HG02938 (cell line): ENCODE data around the gene SETBP1.

ENCODE experiments used
- ATAC-seq: cut with Tn5 transposase; IDR thresholded peaks from one replicate; pipeline ENCODE4 v1.9.1; 2021; ENCODE audit warnings: mild to moderate bottlenecking, moderate library complexity; ENCODE audit not compliant: unreplicated experiment

Gene SETBP1

DNA sequence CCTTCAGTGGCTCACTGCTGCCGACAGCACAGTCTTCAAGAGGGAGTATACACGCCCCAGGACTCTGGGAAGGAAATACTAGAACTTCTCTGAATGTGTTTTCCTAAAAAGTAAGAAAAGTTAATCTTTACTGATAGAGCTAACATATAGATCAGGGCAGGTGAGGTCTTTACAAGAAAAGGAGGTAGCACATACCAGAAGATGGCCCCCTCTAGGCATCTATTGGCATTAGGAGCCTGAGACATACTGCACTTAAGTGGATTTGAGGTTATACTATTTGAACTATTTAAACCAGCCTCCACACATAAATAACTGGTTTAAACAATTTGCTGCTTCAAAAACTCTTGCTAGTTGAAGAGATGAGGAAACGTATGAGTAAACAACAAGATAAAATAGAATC is 406.1 kb downstream of the SETBP1 start:
- no peak for ATAC-seq

DNA sequence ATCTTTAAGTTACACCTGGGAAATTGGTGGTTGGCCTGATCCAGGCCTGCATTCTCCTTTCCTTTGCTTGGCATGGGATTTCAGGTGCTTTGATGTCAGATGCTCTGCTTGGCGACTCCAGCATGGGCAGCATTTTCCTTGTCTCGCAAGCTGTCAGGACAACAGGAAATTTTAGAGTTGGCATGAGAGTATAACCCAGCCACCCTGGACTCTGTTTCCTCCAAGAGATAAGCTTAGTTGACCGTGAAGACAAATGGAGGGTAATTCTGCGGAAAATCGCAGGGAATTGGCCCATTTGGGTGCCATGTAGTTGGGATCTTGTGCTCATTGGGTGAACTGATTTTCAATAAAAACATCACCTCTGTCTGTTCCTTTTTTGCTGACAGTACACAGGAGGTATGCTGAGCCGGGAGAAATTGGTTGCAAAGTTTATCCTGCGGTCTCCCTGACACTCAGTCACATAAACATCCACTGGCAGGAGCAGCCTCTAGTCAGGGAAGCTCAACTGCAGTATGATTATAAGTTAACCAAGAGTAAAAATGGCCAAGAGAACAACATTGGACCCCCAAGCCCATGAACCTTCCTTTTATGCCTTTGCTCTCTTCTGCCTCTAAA is 409.9 kb downstream of the SETBP1 start:
- ATAC-seq: no peak

DNA sequence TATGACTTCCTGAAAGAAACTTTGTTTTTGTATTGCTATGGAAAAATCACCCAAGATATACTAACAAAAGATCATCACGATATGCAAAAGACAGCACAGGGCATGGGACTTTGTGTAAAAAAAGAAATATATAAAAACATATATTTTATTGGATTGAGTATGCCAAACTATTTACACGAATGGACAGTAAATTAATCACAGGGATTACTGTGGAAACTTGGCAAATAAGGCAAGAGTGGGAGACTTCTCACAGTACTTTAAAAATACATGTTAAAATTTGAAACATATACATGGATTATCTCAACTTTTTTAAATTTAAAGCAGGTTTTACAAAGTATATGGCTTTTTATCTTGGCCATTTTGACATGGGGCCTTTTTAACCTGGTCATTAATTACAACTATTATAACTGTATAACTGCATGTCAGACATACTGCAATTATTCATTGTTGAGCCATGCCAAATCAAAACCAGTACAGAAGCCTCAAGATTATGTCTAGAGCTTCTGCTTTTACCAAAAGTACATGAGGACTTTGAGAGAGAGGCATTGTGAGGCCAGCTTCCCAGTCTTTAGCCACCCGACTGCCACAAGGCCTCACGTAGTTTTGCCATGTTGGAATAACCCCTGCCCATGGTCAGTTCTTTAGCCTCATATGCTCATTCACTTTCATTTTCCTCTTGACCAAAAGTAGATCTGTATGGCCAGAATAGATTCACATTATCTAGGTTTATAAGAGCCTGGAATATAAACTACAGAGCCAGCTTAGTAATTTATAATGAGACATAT is 419.8 kb downstream of the SETBP1 start:
- ATAC-seq: no peak

DNA sequence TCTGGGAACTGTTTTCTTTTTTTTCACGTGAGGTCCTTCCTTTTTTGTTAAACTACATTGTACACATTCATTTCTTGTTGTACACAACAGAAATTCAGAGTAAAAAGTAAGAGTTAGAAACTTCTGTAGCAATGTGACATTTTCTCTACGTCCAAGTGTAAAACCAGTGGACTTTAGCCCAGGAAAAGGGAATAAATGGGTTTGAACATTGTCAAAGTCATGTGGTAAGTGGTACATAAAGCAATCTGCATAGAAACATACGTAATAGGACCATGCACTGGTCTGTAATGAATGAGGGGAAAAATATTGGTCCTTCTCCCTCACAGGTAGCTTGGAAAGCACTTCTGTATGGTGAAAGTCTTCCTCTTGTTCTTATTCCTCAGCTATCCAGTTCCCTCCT is 421.4 kb downstream of the SETBP1 start:
- ATAC-seq: no peak

DNA sequence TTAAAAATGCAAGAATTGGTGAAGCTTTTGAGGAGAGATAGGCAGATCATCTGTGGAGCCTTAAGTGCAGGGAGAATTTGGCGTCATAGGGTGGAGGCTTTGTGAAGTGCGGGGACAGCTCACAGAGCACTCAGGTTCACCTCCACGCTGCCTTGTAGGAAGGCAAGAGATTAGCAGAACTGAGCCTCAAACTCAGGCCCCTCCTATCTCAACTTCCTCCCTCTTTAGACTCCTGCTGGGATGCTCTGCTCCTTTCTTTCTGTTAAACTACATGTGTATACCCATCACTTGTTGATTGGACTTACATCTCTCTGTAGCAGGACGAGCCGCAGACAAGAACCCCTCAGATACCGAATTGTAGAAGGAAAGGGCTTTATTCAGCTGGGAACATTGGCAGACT is 422.2 kb downstream of the SETBP1 start:
- ATAC-seq: no peak

DNA sequence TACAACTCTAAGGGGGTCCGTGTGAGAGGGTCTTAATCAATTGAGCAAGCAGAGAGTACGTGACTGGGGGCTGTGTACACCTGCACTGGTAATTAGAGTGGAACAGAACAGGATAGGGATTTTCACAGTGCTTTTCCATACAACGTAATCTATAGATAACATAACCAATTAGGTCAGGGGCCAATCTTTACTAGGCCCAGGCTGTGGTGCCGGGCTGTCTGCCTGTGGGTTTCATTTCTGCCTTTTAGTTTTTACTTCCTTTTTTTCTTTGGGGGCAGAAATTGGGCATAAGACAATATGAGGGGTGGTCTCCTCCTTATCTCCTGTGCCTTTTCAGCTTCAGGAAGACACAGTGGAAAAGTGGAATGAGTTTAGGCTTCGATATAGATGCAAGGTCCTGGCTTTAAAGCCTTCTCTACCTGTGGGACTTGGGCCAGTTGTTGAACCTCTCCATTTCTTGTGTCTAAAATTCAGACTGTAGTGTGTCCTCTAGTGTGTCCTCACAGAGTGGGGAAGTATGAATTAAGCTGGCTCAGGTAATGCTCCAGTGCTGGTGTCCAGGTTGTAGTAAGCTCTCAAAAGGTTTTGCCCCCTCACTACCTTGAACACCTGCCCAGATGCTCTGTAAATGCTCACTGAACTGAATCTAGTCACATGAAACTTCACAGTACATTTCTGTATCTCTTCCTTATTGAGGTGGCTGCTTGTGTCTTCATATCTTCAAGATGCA is 422.8 kb downstream of the SETBP1 start:
- ATAC-seq: peak; percentile 36

DNA sequence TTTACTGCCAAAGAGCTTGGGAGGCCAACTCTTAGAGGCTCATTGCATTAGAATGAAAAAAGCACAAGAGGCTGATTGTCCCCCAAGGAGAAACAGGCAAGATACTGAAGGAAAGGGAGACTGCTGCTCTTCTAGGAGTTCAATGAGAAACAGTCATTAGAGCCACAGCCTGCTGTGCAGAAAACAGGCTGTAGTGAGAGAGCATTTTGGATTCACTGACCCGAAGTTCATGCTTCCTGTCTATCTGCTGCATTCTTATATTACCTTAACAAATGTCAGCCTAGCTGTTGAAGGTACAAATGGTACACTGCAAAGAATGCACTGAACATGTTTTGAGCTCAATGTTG is 423.3 kb downstream of the SETBP1 start:
- ATAC-seq: peak; percentile 14

DNA sequence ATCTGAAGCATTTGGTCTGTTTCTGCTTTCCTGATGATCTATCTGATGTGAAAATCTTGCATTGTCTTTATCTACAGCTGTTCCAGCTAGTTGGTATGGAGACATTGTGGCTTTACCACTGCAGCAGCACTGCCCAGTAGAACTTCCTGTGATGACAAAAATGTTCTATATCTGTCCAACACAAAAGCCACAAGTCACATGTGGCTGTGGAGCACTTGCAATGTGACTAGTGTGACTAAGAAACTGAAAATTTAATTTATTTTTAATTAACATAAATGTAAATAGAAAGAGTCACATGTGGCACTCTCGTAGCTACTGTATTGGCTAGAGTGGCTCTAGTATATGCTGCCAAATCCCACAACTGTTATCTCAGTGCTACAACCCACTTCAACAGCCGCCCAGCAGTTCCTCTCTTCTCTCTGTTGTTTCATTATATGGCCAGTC is 425.7 kb downstream of the SETBP1 start:
- peak; percentile 92 for ATAC-seq

DNA sequence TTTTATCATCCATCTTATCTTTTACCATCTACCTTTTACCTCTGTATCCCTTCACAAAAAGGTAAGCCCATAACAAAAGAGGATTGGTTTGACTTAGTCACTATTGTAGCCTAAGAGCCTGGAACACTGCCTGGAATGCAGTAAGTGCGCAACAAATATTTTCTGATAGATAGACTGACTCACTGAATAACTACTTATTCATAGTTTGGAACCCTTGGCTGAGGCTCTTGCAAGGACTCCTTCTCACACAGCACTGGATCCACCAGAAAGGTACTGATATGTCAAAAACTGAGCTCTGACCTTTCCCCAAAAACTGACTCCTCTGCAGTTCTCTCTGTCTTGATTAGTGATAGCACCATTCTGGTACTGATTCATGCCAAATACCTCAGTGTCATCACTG is 426.7 kb downstream of the SETBP1 start:
- ATAC-seq: no peak

DNA sequence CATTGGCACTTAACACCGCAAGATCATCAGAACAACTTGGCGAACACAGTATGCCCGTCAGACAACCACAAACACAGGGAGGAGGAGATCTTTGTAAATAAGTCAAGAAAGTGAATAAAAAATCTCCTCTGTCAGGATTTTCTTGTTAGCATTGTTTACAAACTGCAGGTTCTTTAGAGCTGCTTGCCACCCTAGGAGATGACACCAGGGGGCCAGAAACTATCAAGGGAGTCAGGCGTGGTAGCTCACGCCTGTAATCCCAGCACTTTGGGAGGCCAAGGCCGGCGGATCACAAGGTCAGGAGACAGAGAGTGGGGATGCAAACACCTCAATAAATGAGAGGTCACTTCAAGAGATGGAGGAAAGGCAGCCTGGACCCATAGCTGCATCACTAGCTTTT is 428.1 kb downstream of the SETBP1 start:
- ATAC-seq: no peak

DNA sequence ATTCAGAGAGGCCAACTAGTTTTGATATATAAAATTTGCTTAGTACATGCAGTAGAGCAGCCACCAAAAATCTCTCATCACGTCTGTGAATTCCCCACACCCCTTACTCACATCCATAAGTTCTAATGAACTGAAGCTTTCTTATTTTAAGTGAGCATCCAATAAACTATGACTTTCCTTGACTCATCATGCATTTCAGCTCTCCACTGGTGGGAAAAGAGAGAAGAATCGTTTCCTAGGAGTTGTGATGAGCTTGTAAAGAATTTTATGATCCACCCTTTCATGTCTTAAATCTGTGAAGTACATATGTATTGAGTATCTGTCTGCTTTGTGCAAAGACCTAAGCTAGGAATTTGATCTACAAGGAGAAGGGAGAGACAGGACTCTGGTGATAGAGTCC is 428.6 kb downstream of the SETBP1 start:
- no peak for ATAC-seq

DNA sequence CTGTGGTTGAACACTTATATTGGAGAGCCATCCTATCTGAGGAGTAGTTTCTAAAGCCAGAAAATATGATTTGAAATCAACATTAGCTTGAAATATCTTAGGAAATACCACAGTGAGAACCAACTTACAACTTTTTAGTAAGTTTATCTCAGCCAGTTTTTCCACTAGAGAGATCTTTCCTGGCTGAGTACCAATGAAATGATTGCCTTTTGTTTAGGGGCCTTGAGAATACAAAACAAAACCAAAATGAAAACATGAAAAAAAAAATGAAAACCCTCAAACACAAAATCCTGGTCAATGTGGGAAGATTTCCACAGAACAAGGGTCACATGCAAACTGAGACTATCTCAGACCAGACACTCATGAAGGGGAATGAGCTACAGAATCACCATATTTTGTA is 429.0 kb downstream of the SETBP1 start:
- ATAC-seq: no peak

DNA sequence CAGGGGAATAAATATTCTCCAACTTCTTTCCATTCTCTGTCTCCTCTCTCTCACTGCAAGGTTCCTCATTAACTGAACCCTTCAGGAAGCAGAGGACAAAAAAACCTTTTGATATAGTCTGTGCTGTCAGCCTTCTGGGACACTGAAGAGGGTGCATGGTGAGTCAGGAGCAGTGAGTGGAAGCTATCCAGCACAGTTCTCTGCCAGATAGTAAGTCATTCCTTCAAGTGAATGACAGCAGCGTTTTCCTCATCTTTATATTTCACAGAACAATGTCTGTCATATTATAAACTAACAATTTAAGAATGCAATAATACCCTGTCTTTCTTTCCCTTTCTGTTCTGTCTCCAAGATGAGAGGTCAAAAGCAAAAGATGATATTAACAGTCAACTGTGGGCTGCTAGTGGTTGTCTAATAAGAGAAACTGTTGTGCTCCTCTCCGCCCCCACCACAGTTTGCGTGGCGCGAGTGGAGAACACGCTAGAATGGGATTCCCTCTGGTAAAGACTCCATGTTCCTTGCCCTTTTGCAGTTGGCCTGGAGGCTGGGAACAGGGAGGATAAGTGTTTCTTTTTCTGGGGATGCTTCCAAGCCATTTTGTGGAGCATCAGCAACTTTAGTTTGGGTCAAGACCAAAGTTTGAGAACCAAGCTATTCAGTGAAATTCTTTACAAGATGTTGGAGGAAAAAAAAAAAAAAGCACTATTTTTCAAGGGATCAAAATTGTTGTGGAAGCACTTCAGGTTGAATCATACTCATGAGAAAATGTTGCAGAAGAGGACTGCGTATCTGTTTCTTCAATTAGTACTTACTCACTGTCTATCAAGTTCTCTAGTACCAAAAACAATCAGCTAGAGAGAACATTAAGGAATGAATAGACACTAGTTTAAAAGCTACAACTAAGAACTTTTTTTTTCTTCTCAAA is 430.2 kb downstream of the SETBP1 start:
- no peak for ATAC-seq

DNA sequence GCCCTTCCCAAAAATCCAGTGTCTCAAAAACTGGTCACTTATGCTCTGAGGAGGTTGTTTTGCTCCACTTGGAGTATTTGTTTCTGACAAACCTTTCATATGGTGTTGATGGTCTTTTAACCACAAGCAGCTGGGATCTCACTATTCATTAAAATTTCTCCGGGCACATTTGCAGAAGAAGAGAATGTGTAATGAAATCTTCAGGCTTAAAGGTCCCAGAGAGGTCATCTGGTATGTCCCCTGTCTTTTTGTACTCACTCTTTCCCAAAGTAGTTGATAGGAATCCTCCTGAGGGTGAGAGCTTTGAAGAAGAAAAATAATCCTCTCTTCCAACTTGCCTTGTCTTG is 430.8 kb downstream of the SETBP1 start:
- no peak for ATAC-seq

DNA sequence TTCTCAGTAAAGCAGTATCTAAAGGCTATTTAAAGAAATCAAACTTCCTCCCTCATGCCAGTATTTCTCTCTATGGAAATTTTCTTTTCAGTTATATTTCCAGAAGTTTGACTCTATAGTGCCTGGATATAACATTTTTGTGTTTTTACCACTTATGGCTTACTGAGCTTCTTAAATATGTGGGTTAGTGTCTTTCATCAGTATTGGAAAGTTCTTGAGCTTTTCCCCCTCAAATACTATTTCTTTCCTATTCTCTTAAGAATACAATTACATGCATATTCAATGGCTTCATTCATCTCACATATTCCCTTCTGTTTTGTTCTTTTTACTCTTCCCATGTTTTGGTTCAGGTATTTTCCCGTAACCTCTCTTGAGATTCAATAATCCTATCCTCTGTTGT is 432.0 kb downstream of the SETBP1 start:
- ATAC-seq: no peak

DNA sequence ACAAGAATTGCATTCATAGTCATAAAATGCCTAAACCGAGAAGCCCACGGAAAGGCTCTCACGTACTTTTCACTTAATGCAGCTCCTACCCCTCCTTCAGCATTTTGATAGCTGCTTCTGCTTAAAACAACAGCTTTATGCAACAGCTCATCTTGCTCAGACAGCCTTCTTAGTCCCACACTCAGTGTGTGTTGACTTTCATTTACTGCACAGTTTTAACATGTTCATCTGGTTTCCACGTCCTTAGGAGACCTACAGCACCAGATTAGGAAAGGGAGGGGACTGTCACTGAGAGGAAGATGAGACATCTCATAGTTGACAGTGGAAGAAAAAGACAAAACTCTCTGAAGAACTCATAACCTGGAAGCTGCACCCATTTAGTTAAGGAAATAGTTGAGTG is 435.4 kb downstream of the SETBP1 start:
- no peak for ATAC-seq
